ENCODE measurements around the gene CP. TPM values are rescaled to one million over a fixed set of nuclear protein-coding genes. Genes with fewer than 3 reads are reported as not detected.

CP gene
- 0.64 TPM for polyA plus RNA-seq (2013, experiment 1 of 2)
- 0.69 TPM for polyA plus RNA-seq (2013, experiment 2 of 2)

DNA sequence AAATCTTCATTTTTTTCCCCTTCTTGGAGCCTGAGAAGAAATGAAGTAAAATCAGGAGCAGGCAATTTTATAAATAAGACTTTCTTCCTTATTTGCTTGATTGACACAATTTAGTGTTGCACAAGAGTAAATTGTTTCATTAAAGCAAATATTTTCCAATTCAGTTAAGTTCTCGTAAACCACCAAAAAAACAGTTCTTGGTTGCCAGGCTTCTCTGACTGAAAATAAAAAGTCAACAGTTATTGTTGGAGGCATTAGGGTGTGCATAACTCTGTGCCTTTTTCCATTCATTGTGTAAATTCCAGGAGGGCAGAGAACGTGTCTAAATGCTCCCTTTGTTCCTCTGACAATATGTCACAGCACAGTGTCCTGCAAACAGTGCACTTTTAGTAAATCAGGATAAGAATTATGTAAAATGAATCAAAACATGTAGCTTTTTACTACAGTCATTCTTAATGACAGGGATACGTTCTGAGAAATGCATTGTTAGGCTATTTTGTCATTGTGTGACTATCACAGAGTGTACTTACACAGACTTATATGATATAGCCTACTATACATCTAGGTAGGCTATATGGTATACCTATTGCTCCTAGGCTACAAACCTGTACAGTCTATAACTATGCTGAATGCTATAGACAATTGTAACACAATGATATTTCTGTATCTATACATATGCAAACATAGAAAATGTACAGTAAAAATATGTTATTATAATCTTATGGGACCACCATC is at the start of gene CP:
CP (minus strand) TSS at position 47 of the 735 bp plus-strand sequence; CDS start at position 10, 37 bp downstream.
- no peaks in the 10 kb centered on the region for H3K27me3 ChIP-seq (ENCODE audit: control insufficient read depth in 3 of 3, insufficient read depth in 3 of 3, low read depth in 1 of 3, low read length in 3 of 3)
- no peak within 1 kb of the TSS for H3K14ac ChIP-seq (ENCODE audit: low read length)
- H3K36me3 ChIP-seq (replicated peaks in 1 of 2; ENCODE audit: control insufficient read depth in 2 of 2, insufficient read depth in 2 of 2, low read length in 2 of 2): no peaks in the 10 kb centered on the region
- H3K4ac ChIP-seq (ENCODE audit: low read length): no peak within 1 kb of the TSS
- no peaks in the 10 kb centered on the region for H3K79me1 ChIP-seq (ENCODE audit: low read depth, low read length)
- no peak within 1 kb of the TSS for H3K23ac ChIP-seq (ENCODE audit: low read depth, low read length, poor library complexity)
- H2AFZ ChIP-seq (ENCODE audit: low read length): peak within 1 kb of the TSS; percentile 39
- H4K8ac ChIP-seq (ENCODE audit: low read depth, low read length): no peak within 1 kb of the TSS
- no peak within 1 kb of the TSS for H2BK5ac ChIP-seq (ENCODE audit: low read length)
- H3K4me2 ChIP-seq (ENCODE audit: insufficient read depth, low read length, poor library complexity, severe bottlenecking): peak within 1 kb of the TSS; percentile 34
- H2AK5ac ChIP-seq (ENCODE audit: low read depth, low read length): no peak within 1 kb of the TSS
- no peak within 1 kb of the TSS for H3K27ac ChIP-seq (replicated peaks; ENCODE audit: low read length)
- DNase-seq (ENCODE audit: low spot score): peak; percentile 39
- H3K4me1 ChIP-seq (ENCODE audit: control insufficient read depth in 2 of 2, insufficient read depth in 1 of 2, low read depth in 1 of 2, low read length in 2 of 2): peaks cover 4 to 22% of the 10 kb centered on the region in 2 donors
- no peak within 1 kb of the TSS for H3K9ac ChIP-seq (ENCODE audit: low read depth, low read length, poor library complexity)
- H2BK15ac ChIP-seq (ENCODE audit: low read length): no peak within 1 kb of the TSS
- no peak within 1 kb of the TSS for H2BK12ac ChIP-seq (ENCODE audit: low read length)
- peaks cover 0 to 7% of the 10 kb centered on the region in 2 donors for H3K9me3 ChIP-seq (replicated peaks in 1 of 2; ENCODE audit: control insufficient read depth in 2 of 2, insufficient read depth in 1 of 2, low read depth in 1 of 2, low read length in 2 of 2)
- H2BK120ac ChIP-seq (ENCODE audit: low read depth, low read length): no peak within 1 kb of the TSS
- no CpG with 5 or more reads among the region's 3 CpGs for WGBS, 2 donors (ENCODE audit: extremely low coverage in 2 of 2, insufficient read length in 2 of 2, insufficient replicate concordance in 1 of 2)
- no peak within 1 kb of the TSS for H4K91ac ChIP-seq (ENCODE audit: low read depth, low read length, poor library complexity)
- no peak within 1 kb of the TSS for H3K18ac ChIP-seq (ENCODE audit: low read length)
- peak within 1 kb of the TSS in 1 of 2 donors; percentile 37 for H3K4me3 ChIP-seq (ENCODE audit: low read length in 2 of 2)

DNA sequence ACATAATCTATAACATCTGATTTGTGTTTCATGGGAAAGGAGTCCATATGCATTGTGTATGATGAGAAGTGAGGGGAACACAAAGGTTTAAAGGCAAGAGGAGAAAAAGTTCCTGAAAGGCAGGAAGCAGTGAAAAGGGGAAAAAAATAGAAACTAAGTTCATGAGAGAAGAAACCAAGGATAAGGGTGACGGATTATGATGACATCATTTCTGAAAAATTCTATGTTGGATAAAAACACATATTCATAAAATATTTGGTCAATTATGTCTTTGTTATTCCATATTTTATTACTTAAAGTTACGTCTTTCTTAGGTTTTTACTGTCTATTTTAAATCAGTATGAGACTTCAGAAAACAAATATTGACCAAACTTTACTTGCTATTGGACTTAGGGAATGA is 48.6 kb upstream of the CP start:
- Histone ChIP-seq H3K4ac (ENCODE audit: low read length) (no peak overlapping the region), H3K27ac (replicated peaks; ENCODE audit: low read length) (no peak overlapping the region), H3K4me2 (ENCODE audit: insufficient read depth, low read length, poor library complexity, severe bottlenecking) (no peak overlapping the region), H3K9me3 (replicated peaks in 1 of 2; ENCODE audit: control insufficient read depth in 2 of 2, insufficient read depth in 1 of 2, low read depth in 1 of 2, low read length in 2 of 2) (no peaks in the 10 kb centered on the region), H3K36me3 (replicated peaks in 1 of 2; ENCODE audit: control insufficient read depth in 2 of 2, insufficient read depth in 2 of 2, low read length in 2 of 2) (no peaks in the 10 kb centered on the region), H2BK120ac (ENCODE audit: low read depth, low read length) (no peak overlapping the region), H3K9ac (ENCODE audit: low read depth, low read length, poor library complexity) (no peak overlapping the region), H2BK15ac (ENCODE audit: low read length) (no peak overlapping the region), H3K23ac (ENCODE audit: low read depth, low read length, poor library complexity) (no peak overlapping the region), H4K8ac (ENCODE audit: low read depth, low read length) (no peak overlapping the region), H2BK5ac (ENCODE audit: low read length) (no peak overlapping the region), H2AFZ (ENCODE audit: low read length) (no peak overlapping the region), H3K18ac (ENCODE audit: low read length) (no peak overlapping the region), H3K4me1 (ENCODE audit: control insufficient read depth in 2 of 2, insufficient read depth in 1 of 2, low read depth in 1 of 2, low read length in 2 of 2) (no peaks in the 10 kb centered on the region), H4K91ac (ENCODE audit: low read depth, low read length, poor library complexity) (no peak overlapping the region), H3K79me1 (ENCODE audit: low read depth, low read length) (no peaks in the 10 kb centered on the region), H3K27me3 (ENCODE audit: control insufficient read depth in 3 of 3, insufficient read depth in 3 of 3, low read depth in 1 of 3, low read length in 3 of 3) (no peaks in the 10 kb centered on the region), H3K4me3 (ENCODE audit: low read length in 2 of 2) (no peak overlapping the region), H2AK5ac (ENCODE audit: low read depth, low read length) (no peak overlapping the region), H3K14ac (ENCODE audit: low read length) (no peak overlapping the region), H2BK12ac (ENCODE audit: low read length) (no peak overlapping the region)
- DNase-seq (ENCODE audit: low spot score): no peak
- no CpG with 5 or more reads among the region's 2 CpGs for WGBS, 2 donors (ENCODE audit: extremely low coverage in 2 of 2, insufficient read length in 2 of 2, insufficient replicate concordance in 1 of 2)

DNA sequence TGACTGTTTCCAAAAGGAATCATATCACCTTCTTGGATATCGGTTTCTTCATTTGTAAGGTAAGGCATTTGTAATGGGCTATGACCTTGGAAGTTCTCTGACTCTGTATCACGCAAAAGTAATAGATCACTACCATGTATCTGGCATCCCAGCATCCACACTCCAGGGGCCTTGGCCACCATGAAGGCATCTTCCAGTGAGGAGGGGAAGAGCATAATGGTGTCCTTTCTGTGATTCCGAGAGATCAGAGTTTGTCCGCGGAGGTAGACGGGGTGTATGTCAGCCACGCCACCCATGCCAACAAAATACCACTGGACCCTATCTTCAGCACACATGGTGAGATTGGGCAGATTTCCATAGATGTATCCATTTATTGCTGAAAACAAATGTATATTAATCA is 48.1 kb upstream of the CP start:
- H2BK15ac ChIP-seq (ENCODE audit: low read length): no peak overlapping the region
- no peak overlapping the region for H2BK12ac ChIP-seq (ENCODE audit: low read length)
- no peak overlapping the region for H3K4ac ChIP-seq (ENCODE audit: low read length)
- H3K27me3 ChIP-seq (ENCODE audit: control insufficient read depth in 3 of 3, insufficient read depth in 3 of 3, low read depth in 1 of 3, low read length in 3 of 3): no peaks in the 10 kb centered on the region
- H3K9me3 ChIP-seq (replicated peaks in 1 of 2; ENCODE audit: control insufficient read depth in 2 of 2, insufficient read depth in 1 of 2, low read depth in 1 of 2, low read length in 2 of 2): no peaks in the 10 kb centered on the region
- no peak overlapping the region for H3K18ac ChIP-seq (ENCODE audit: low read length)
- no peak overlapping the region for H3K4me3 ChIP-seq (ENCODE audit: low read length in 2 of 2)
- no peak overlapping the region for H3K4me2 ChIP-seq (ENCODE audit: insufficient read depth, low read length, poor library complexity, severe bottlenecking)
- H4K91ac ChIP-seq (ENCODE audit: low read depth, low read length, poor library complexity): no peak overlapping the region
- no peak overlapping the region for H2AFZ ChIP-seq (ENCODE audit: low read length)
- H2BK120ac ChIP-seq (ENCODE audit: low read depth, low read length): no peak overlapping the region
- no peak overlapping the region for H3K14ac ChIP-seq (ENCODE audit: low read length)
- H3K9ac ChIP-seq (ENCODE audit: low read depth, low read length, poor library complexity): no peak overlapping the region
- H4K8ac ChIP-seq (ENCODE audit: low read depth, low read length): no peak overlapping the region
- no peaks in the 10 kb centered on the region for H3K36me3 ChIP-seq (replicated peaks in 1 of 2; ENCODE audit: control insufficient read depth in 2 of 2, insufficient read depth in 2 of 2, low read length in 2 of 2)
- H2BK5ac ChIP-seq (ENCODE audit: low read length): no peak overlapping the region
- WGBS, 2 donors (ENCODE audit: extremely low coverage in 2 of 2, insufficient read length in 2 of 2, insufficient replicate concordance in 1 of 2): no CpG with 5 or more reads among the region's 7 CpGs
- DNase-seq (ENCODE audit: low spot score): no peak
- no peak overlapping the region for H3K27ac ChIP-seq (replicated peaks; ENCODE audit: low read length)
- no peak overlapping the region for H2AK5ac ChIP-seq (ENCODE audit: low read depth, low read length)
- H3K79me1 ChIP-seq (ENCODE audit: low read depth, low read length): no peaks in the 10 kb centered on the region
- no peak overlapping the region for H3K23ac ChIP-seq (ENCODE audit: low read depth, low read length, poor library complexity)
- no peaks in the 10 kb centered on the region for H3K4me1 ChIP-seq (ENCODE audit: control insufficient read depth in 2 of 2, insufficient read depth in 1 of 2, low read depth in 1 of 2, low read length in 2 of 2)

DNA sequence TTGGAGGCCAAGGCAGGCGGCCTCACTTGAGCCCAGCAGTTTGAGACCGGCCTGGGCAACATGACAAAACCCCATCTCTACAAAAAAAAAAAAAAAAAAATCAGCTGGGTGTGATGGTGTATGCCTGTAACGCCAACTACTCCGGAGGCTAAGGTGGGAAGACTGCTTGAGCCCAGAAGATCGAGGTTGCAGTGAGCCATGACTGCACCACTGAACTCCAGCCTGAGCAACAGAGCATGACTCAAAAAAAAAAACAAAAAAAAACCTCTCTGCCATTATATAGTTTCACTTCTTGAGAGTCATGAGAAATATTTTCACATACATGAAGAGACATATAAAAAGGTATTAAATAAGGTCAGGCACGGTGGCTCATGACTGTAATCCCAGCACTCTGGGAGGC is 45.9 kb upstream of the CP start:
- H3K18ac ChIP-seq (ENCODE audit: low read length): no peak overlapping the region
- H3K36me3 ChIP-seq (replicated peaks in 1 of 2; ENCODE audit: control insufficient read depth in 2 of 2, insufficient read depth in 2 of 2, low read length in 2 of 2): no peaks in the 10 kb centered on the region
- no peaks in the 10 kb centered on the region for H3K79me1 ChIP-seq (ENCODE audit: low read depth, low read length)
- no peak overlapping the region for H2BK5ac ChIP-seq (ENCODE audit: low read length)
- H3K4ac ChIP-seq (ENCODE audit: low read length): no peak overlapping the region
- no peak overlapping the region for H3K23ac ChIP-seq (ENCODE audit: low read depth, low read length, poor library complexity)
- H4K8ac ChIP-seq (ENCODE audit: low read depth, low read length): no peak overlapping the region
- no peak overlapping the region for H3K27ac ChIP-seq (replicated peaks; ENCODE audit: low read length)
- no CpG with 5 or more reads among the region's 6 CpGs for WGBS, 2 donors (ENCODE audit: extremely low coverage in 2 of 2, insufficient read length in 2 of 2, insufficient replicate concordance in 1 of 2)
- H2AK5ac ChIP-seq (ENCODE audit: low read depth, low read length): no peak overlapping the region
- no peaks in the 10 kb centered on the region for H3K4me1 ChIP-seq (ENCODE audit: control insufficient read depth in 2 of 2, insufficient read depth in 1 of 2, low read depth in 1 of 2, low read length in 2 of 2)
- no peak overlapping the region for H3K4me2 ChIP-seq (ENCODE audit: insufficient read depth, low read length, poor library complexity, severe bottlenecking)
- DNase-seq (ENCODE audit: low spot score): no peak
- H3K4me3 ChIP-seq (ENCODE audit: low read length in 2 of 2): no peak overlapping the region
- H2BK12ac ChIP-seq (ENCODE audit: low read length): no peak overlapping the region
- no peak overlapping the region for H3K14ac ChIP-seq (ENCODE audit: low read length)
- no peaks in the 10 kb centered on the region for H3K27me3 ChIP-seq (ENCODE audit: control insufficient read depth in 3 of 3, insufficient read depth in 3 of 3, low read depth in 1 of 3, low read length in 3 of 3)
- H2BK15ac ChIP-seq (ENCODE audit: low read length): no peak overlapping the region
- no peak overlapping the region for H2AFZ ChIP-seq (ENCODE audit: low read length)
- H3K9me3 ChIP-seq (replicated peaks in 1 of 2; ENCODE audit: control insufficient read depth in 2 of 2, insufficient read depth in 1 of 2, low read depth in 1 of 2, low read length in 2 of 2): no peaks in the 10 kb centered on the region
- no peak overlapping the region for H2BK120ac ChIP-seq (ENCODE audit: low read depth, low read length)
- H4K91ac ChIP-seq (ENCODE audit: low read depth, low read length, poor library complexity): no peak overlapping the region
- no peak overlapping the region for H3K9ac ChIP-seq (ENCODE audit: low read depth, low read length, poor library complexity)
